GM12878 (cell line): Measurements from ENCODE around the gene PCDHGB1. TPM values are rescaled to one million over a fixed set of nuclear protein-coding genes. Genes with fewer than 3 reads are reported as not detected.

ENCODE experiments used
- ATAC-seq: fragments of 200-7000 bp; cut with Tn5 transposase; 3 replicates; pipeline ENCODE4 v1.9.1; 2020; ENCODE audit warnings: mild to moderate bottlenecking, moderate library complexity
- BruUV-seq: library from RNA; stranded (reverse); fragments of 400-500 nt; replicated peaks from 2 replicates; lab custom pipeline; 2021; lab: Mats Ljungman, UMichigan
- CTCF ChIA-PET: fragments of 300-600 bp; sonication (Branson Sonifier 250); formaldehyde crosslinking; extraction: SDS; loops from one replicate; lab custom pipeline; 2021; ENCODE audit warnings: inconsistent platforms; lab: Yijun Ruan, JAX
- POLR2A ChIA-PET: fragments of 350-600 bp; formaldehyde crosslinking; extraction: SDS; loops from one replicate; lab custom pipeline; 2021; ENCODE audit warnings: inconsistent platforms; lab: Charles Lee
- RAD21 ChIA-PET: fragments of 300-600 bp; sonication (Branson Sonifier 250); formaldehyde crosslinking; loops from one replicate; lab custom pipeline; 2023; ENCODE audit warnings: antibody characterized with exemption; ENCODE audit not compliant: unreplicated experiment; lab: Charles Lee
- SMC1A ChIA-PET: fragments of 300-600 bp; sonication (Branson Sonifier 250); formaldehyde crosslinking; loops from one replicate; lab custom pipeline; 2023; ENCODE audit not compliant: unreplicated experiment, uncharacterized antibody; lab: Charles Lee
- DNase-seq: peaks from one replicate; pipeline ENCODE4 v3.0.0-alpha.2; 2011; ENCODE audit warnings: low read depth, low spot score
- FAIRE-seq: peaks from 3 replicates; lab custom pipeline; 2011; peaks lifted over from hg19 to GRCh38; lab: Jason Lieb, UNC
- H2AFZ ChIP-seq: 2 replicates; pipeline ENCODE4 v1.6.0; 2011; ENCODE audit warnings: low read depth, low read length, control low read depth; ENCODE audit not compliant: control insufficient read depth
- H3K27ac ChIP-seq: 2 replicates; pipeline ENCODE4 v1.5.1; 2011; ENCODE audit warnings: control low read depth; ENCODE audit not compliant: control insufficient read depth, insufficient read depth
- H3K27me3 ChIP-seq, 2 experiments: replicated peaks in 1 of 2; 2 replicates each; pipeline versions ENCODE4 v1.6.0 to v1.6.1; 2011; ENCODE audit warnings: low read length in 1 of 2; ENCODE audit not compliant: control insufficient read depth in 2 of 2, insufficient read depth in 2 of 2
- H3K36me3 ChIP-seq, 2 experiments: 2 replicates each; pipeline ENCODE4 v1.5.1; 2011; ENCODE audit warnings: low read length in 1 of 2; ENCODE audit not compliant: control insufficient read depth in 2 of 2, insufficient read depth in 2 of 2
- H3K4me1 ChIP-seq: 2 replicates; pipeline ENCODE4 v1.6.1; 2011; ENCODE audit warnings: mild to moderate bottlenecking, low read length, moderate library complexity, mixed read lengths; ENCODE audit not compliant: control insufficient read depth, insufficient read depth
- H3K4me2 ChIP-seq: 2 replicates; pipeline ENCODE4 v1.6.0; 2011; ENCODE audit warnings: control low read depth; ENCODE audit not compliant: control insufficient read depth, insufficient read depth
- H3K4me3 ChIP-seq: fragments of 200-600 bp; sonication (generic); 2 replicates; pipeline ENCODE4 v1.5.1; 2016
- H3K79me2 ChIP-seq: 2 replicates; pipeline ENCODE4 v1.6.0; 2011; ENCODE audit warnings: low read length; ENCODE audit not compliant: control insufficient read depth, insufficient read depth
- H3K9ac ChIP-seq: 2 replicates; pipeline ENCODE4 v1.8.0; 2011; ENCODE audit warnings: low read length, control low read depth, mixed read lengths; ENCODE audit not compliant: control insufficient read depth, insufficient read depth
- H3K9me3 ChIP-seq: replicated peaks from 3 replicates; pipeline ENCODE4 v1.5.1; 2011; ENCODE audit warnings: mild to moderate bottlenecking, low read length; ENCODE audit not compliant: control insufficient read depth, insufficient read depth
- H4K20me1 ChIP-seq: 2 replicates; pipeline ENCODE4 v1.6.0; 2011; ENCODE audit not compliant: control insufficient read depth, insufficient read depth
- CBFB ChIP-seq: IDR thresholded peaks from 2 replicates; pipeline ENCODE4 v1.6.1; 2016; ENCODE audit warnings: antibody characterized with exemption, low read depth
- JUND ChIP-seq: IDR thresholded peaks from 2 replicates; pipeline ENCODE4 v1.6.1; 2012; ENCODE audit warnings: low read depth, mild to moderate bottlenecking, low read length, improper control_type of control experiment, moderate library complexity
- KAT2A ChIP-seq: conservative IDR thresholded peaks from 2 replicates; pipeline ENCODE4 v1.6.1; 2011; ENCODE audit warnings: low read depth, low read length; ENCODE audit not compliant: control insufficient read depth
- KLF5 ChIP-seq: fragments of 450-650 bp; IDR thresholded peaks from 2 replicates; pipeline ENCODE4 v1.6.1; 2014; ENCODE audit warnings: mild to moderate bottlenecking; ENCODE audit not compliant: partially characterized antibody
- MEF2B ChIP-seq: fragments of 450-650 bp; IDR thresholded peaks from 2 replicates; pipeline ENCODE4 v1.6.1; 2018; ENCODE audit warnings: mild to moderate bottlenecking, moderate library complexity; ENCODE audit not compliant: partially characterized antibody, poor library complexity, severe bottlenecking
- NFYA ChIP-seq: IDR thresholded peaks from 2 replicates; pipeline ENCODE4 v1.6.1; 2011; ENCODE audit warnings: low read depth, mild to moderate bottlenecking, low read length, improper control_type of control experiment, borderline replicate concordance
- PAX5 ChIP-seq: IDR thresholded peaks from 2 replicates; pipeline ENCODE4 v1.6.1; 2011; ENCODE audit warnings: low read depth, low read length, borderline replicate concordance
- PAX8 ChIP-seq: fragments of 450-650 bp; IDR thresholded peaks from 2 replicates; pipeline ENCODE4 v1.6.1; 2017; ENCODE audit warnings: mild to moderate bottlenecking, moderate library complexity
- SMC3 ChIP-seq: IDR thresholded peaks from 2 replicates; pipeline ENCODE4 v1.6.1; 2011; ENCODE audit warnings: low read length, improper control_type of control experiment, borderline replicate concordance
- SREBF2 ChIP-seq: IDR thresholded peaks from 2 replicates; pipeline ENCODE4 v1.6.1; 2012; ENCODE audit warnings: mild to moderate bottlenecking, low read length
- TARDBP ChIP-seq: IDR thresholded peaks from 2 replicates; pipeline ENCODE4 v1.6.1; 2016; ENCODE audit warnings: borderline replicate concordance
- ZZZ3 ChIP-seq: IDR thresholded peaks from 2 replicates; pipeline ENCODE4 v1.6.1; 2011; ENCODE audit warnings: low read depth; ENCODE audit not compliant: control insufficient read depth, insufficient read length
- WGBS: methylation state at CpG from one replicate; pipeline ENCODE4 v1.1.6; 2016; ENCODE audit warnings: low lambda C conversion rate; ENCODE audit not compliant: insufficient replicate concordance, insufficient coverage; ENCODE audit errors: missing lambda C conversion rate; 5-methylcytosine and 5-hydroxymethylcytosine counted together
- in situ Hi-C: fragments of 300-500 bp; cut with MboI; formaldehyde crosslinking; loops from 9 replicates; pipeline ENCODE4 v1.14.3; 2018; ENCODE audit warnings: mixed read lengths
- intact Hi-C: fragments of 100-400 bp; cut with micrococcal nuclease; formaldehyde crosslinking; loops from one replicate; pipeline ENCODE4 v1.14.2; 2022; ENCODE audit not compliant: unreplicated experiment
- polyA plus RNA-seq, 11 experiments: library from polyadenylated mRNA; depleted of rRNA in 4 of 11; unstranded in 6 of 11; stranded (reverse) in 5 of 11; fragments of >200 nt; fragmentation: Nextera tagmentation in 4 of 11; fragmentation: Illumina TruSeq in 1 of 11; extraction: Ambion mirVana in 4 of 11; extraction: Trizol in 1 of 11; gene quantifications; 1 replicate in 1 of 11; 2 replicates in 10 of 11; pipeline versions ENCODE4 v1.2.1 to v1.2.3, GENCODE V29; 2011 to 2016; ENCODE audit warnings: inconsistent platforms in 2 of 11, missing spikeins in 2 of 11, low read depth in 1 of 11
- total RNA-seq, 4 experiments: library from RNA; depleted of rRNA in 3 of 4; stranded (reverse); fragments of >200 nt in 3 of 4; fragmentation: Illumina TruSeq in 1 of 4; extraction: Trizol in 1 of 4; gene quantifications; 2 replicates each; pipeline versions ENCODE4 v1.2.1 to v1.2.3, GENCODE V29; 2013 to 2021
- TF ChIP-seq, protein P1 (sequence below): IDR thresholded peaks from 2 replicates; pipeline ENCODE4 v1.6.1; 2011; ENCODE audit warnings: borderline replicate concordance, low read depth, mild to moderate bottlenecking, moderate library complexity, low read length; ENCODE audit not compliant: insufficient read depth, poor library complexity, severe bottlenecking
- TF ChIP-seq, protein P2 (sequence below): fragments of 450-650 bp; formaldehyde crosslinking; IDR thresholded peaks from 2 replicates; pipeline ENCODE4 v1.5.0; 2022; ENCODE audit warnings: mild to moderate bottlenecking, missing genetic modification characterization

The PCDHGB1 gene
- total and polyA plus RNA-seq, 10 of the 15 experiments (the other 5 are each of a cell fraction or from before 2014, with no cell fraction given), result 0.04 to 0.40 (median 0.08) TPM; not detected in 2

DNA sequence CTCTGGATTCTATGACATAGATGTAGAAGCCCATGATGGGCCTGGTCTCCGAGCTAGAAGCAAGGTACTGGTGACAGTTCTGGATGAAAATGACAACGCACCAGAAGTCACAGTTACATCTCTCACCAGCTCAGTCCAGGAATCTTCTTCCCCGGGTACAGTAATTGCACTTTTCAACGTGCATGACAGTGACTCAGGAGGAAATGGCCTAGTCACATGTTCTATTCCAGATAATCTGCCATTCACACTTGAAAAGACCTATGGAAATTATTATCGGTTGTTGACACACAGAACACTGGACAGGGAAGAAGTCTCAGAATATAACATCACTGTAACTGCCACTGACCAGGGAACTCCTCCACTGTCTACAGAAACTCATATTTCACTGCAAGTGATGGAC is 6.2 kb downstream of the PCDHGB1 start:
- FAIRE-seq (no peak), ATAC-seq (no peak), DNase-seq (no peak)
- intact Hi-C loops (no loop called here), in situ Hi-C loops (no loop called here)
- Histone ChIP-seq H3K9ac (no peak overlapping the region), H3K4me1 (no peaks in the 10 kb centered on the region), H3K36me3 (no peaks in the 10 kb centered on the region), H3K27me3 (no peaks in the 10 kb centered on the region), H3K4me3 (no peak overlapping the region), H3K27ac (no peak overlapping the region), H4K20me1 (no peaks in the 10 kb centered on the region)
- WGBS, result 72% methylated on average over 5 of the region's 5 CpGs
- ChIA-PET POLR2A (no interaction called here), CTCF (interaction anchor here (1.1 to 1.5 kb wide), 3 partner anchors 14 to 211 kb away, joined by 3 to 6 read pairs (median 5); partner anchors contain the start of gene PCDHGB3), RAD21 (no interaction called here)
- BruUV-seq, result no TSS peak
- TF ChIP-seq KLF5, result no peak
- no peak for TF ChIP-seq SREBF2
- TF ChIP-seq MEF2B, result no peak
- TF ChIP-seq, all 136 proteins: peak for 0
- Histone ChIP-seq H3K9me3 (peaks cover 4% of the 10 kb centered on the region; the same call in 2 of the 3 replicates), H3K79me2 (no peaks in the 10 kb centered on the region), H3K4me2 (no peak overlapping the region), H2AFZ (no peak overlapping the region)
- SMC1A ChIA-PET, result interaction anchor here (0.6 kb wide), 1 partner anchor 269 kb away, joined by 3 read pairs; no protein-coding TSS in a partner anchor

DNA sequence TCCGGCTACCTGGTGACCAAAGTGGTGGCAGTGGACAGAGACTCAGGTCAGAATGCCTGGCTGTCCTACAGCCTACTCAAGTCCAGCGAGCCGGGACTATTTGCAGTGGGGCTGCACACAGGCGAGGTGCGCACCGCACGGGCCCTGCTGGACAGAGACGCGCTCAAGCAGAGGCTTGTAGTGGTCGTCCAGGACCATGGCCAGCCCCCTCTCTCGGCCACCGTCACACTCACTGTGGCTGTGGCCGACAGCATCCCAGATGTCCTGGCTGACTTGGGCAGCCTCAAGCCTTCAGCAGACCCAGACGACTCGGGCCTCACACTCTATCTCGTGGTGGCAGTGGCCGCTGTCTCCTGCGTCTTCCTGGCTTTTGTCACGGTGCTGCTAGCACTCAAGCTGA is 7.1 kb downstream of the PCDHGB1 start:
- intact Hi-C loops (no loop called here), in situ Hi-C loops (no loop called here)
- Histone ChIP-seq H3K4me1 (no peaks in the 10 kb centered on the region), H3K4me3 (no peak overlapping the region), H3K27me3 (no peaks in the 10 kb centered on the region), H3K4me2 (no peak overlapping the region), H3K9me3 (peaks cover 4% of the 10 kb centered on the region; the same call in 2 of the 3 replicates), H3K36me3 (no peaks in the 10 kb centered on the region), H4K20me1 (no peaks in the 10 kb centered on the region), H3K27ac (no peak overlapping the region), H3K9ac (no peak overlapping the region), H2AFZ (no peak overlapping the region), H3K79me2 (no peaks in the 10 kb centered on the region)
- SMC1A ChIA-PET, result no interaction called here
- RAD21 ChIA-PET, result no interaction called here
- POLR2A ChIA-PET, result no interaction called here
- CTCF ChIA-PET, result interaction anchor here (1.4 kb wide), 1 partner anchor 13 kb away, joined by 3 read pairs; the partner anchor contains the start of gene PCDHGB3
- FAIRE-seq (no peak), ATAC-seq (no peak), DNase-seq (no peak)
- no TSS peak for BruUV-seq
- 57% methylated on average over 19 of the region's 19 CpGs for WGBS
- TF ChIP-seq, protein P1, sequence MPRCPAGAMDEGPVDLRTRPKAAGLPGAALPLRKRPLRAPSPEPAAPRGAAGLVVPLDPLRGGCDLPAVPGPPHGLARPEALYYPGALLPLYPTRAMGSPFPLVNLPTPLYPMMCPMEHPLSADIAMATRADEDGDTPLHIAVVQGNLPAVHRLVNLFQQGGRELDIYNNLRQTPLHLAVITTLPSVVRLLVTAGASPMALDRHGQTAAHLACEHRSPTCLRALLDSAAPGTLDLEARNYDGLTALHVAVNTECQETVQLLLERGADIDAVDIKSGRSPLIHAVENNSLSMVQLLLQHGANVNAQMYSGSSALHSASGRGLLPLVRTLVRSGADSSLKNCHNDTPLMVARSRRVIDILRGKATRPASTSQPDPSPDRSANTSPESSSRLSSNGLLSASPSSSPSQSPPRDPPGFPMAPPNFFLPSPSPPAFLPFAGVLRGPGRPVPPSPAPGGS, result no peak
- TF ChIP-seq PAX8, result no peak
- TF ChIP-seq TARDBP, result no peak
- no peak for TF ChIP-seq SMC3
- no peak for TF ChIP-seq PAX5
- no peak for TF ChIP-seq NFYA
- no peak for TF ChIP-seq JUND
- TF ChIP-seq CBFB, result no peak
- TF ChIP-seq ZZZ3, result no peak
- TF ChIP-seq, protein P2, sequence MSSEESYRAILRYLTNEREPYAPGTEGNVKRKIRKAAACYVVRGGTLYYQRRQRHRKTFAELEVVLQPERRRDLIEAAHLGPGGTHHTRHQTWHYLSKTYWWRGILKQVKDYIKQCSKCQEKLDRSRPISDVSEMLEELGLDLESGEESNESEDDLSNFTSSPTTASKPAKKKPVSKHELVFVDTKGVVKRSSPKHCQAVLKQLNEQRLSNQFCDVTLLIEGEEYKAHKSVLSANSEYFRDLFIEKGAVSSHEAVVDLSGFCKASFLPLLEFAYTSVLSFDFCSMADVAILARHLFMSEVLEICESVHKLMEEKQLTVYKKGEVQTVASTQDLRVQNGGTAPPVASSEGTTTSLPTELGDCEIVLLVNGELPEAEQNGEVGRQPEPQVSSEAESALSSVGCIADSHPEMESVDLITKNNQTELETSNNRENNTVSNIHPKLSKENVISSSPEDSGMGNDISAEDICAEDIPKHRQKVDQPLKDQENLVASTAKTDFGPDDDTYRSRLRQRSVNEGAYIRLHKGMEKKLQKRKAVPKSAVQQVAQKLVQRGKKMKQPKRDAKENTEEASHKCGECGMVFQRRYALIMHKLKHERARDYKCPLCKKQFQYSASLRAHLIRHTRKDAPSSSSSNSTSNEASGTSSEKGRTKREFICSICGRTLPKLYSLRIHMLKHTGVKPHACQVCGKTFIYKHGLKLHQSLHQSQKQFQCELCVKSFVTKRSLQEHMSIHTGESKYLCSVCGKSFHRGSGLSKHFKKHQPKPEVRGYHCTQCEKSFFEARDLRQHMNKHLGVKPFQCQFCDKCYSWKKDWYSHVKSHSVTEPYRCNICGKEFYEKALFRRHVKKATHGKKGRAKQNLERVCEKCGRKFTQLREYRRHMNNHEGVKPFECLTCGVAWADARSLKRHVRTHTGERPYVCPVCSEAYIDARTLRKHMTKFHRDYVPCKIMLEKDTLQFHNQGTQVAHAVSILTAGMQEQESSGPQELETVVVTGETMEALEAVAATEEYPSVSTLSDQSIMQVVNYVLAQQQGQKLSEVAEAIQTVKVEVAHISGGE (CRISPR knock-in tag), result no peak
- no peak for TF ChIP-seq KAT2A
